ENCODE results near the gene CCR4. TPM values are rescaled to one million over a fixed set of nuclear protein-coding genes. Genes with fewer than 3 reads are reported as not detected.
"Not testable (repeated sequence)": the region's sequence is repeated elsewhere in the genome, so short reads cannot be mapped to it uniquely, and the experiment has no call there.

CCR4 gene
- total RNA-seq, 1 donor from 2014 or later = 0.59 TPM

GRCh38 chr3:32952369-32953077 is 1.1 kb downstream of the CCR4 start:
- DNase-seq = no peak

GRCh38 chr3:32954506-32954905 is 3.1 kb downstream of the CCR4 start:
- DNase-seq = no peak

- DNase-seq = no peak
Measured at GRCh38 chr3:32956750-32957570, 5.5 kb downstream of the CCR4 start.

GRCh38 chr3:32958509-32958908 is 7.1 kb downstream of the CCR4 start:
- DNase-seq = no peak

GRCh38 chr3:32959371-32959770 is 7.9 kb downstream of the CCR4 start:
- DNase-seq = no peak

- DNase-seq = no peak
Measured at GRCh38 chr3:32960404-32961170, 9.1 kb downstream of the CCR4 start.

GRCh38 chr3:32961189-32961715 is 9.8 kb downstream of the CCR4 start:
- no peak for DNase-seq

- no peak for DNase-seq
Measured at GRCh38 chr3:32963871-32964270, 12.4 kb downstream of the CCR4 start.

GRCh38 chr3:32964781-32965180 is 13.3 kb downstream of the CCR4 start:
- DNase-seq = not testable (repeated sequence)

- not testable (repeated sequence) for DNase-seq
Measured at GRCh38 chr3:32965617-32966213, 14.3 kb downstream of the CCR4 start.

- DNase-seq = not testable (repeated sequence)
Measured at GRCh38 chr3:32966627-32967026, 15.2 kb downstream of the CCR4 start.

- no peak for DNase-seq
Measured at GRCh38 chr3:32968166-32968919, 16.9 kb downstream of the CCR4 start.

GRCh38 chr3:32968920-32969389 is 17.5 kb downstream of the CCR4 start:
- no peak for DNase-seq

- no peak for DNase-seq
Measured at GRCh38 chr3:32969656-32970055, 18.2 kb downstream of the CCR4 start.

- not testable (repeated sequence) for DNase-seq
Measured at GRCh38 chr3:32971291-32971690, 19.8 kb downstream of the CCR4 start.

GRCh38 chr3:32972482-32973146 is 21.2 kb downstream of the CCR4 start:
- DNase-seq = no peak

GRCh38 chr3:32973982-32974381 is 22.5 kb downstream of the CCR4 start:
- no peak for DNase-seq

GRCh38 chr3:32975891-32976595 is 24.6 kb downstream of the CCR4 start:
- DNase-seq = no peak

GRCh38 chr3:32977861-32978260 is 26.4 kb downstream of the CCR4 start:
- no peak for DNase-seq

- no peak for DNase-seq
Measured at GRCh38 chr3:32978331-32978730, 26.9 kb downstream of the CCR4 start.

Measured in skin of body (tissue), 2 donors.